SK-N-MC (cell line): ENCODE data around the gene CTNNA3.

Source experiments
- EZH2 ChIP-seq: fragments of 200-600 bp; sonication (generic); IDR thresholded peaks from one replicate; pipeline ENCODE4 v1.6.1; 2017; ENCODE audit warnings: antibody characterized with exemption
- FOXP2 ChIP-seq: optimal IDR thresholded peaks from 2 replicates; pipeline ENCODE3; 2011; ENCODE audit warnings: mild to moderate bottlenecking, moderate library complexity; ENCODE audit not compliant: insufficient read depth; ENCODE audit errors: extremely low read length, control extremely low read depth
- POLR2AphosphoS5 ChIP-seq: IDR thresholded peaks from 2 replicates; pipeline ENCODE4 v1.6.1; 2012; ENCODE audit warnings: mild to moderate bottlenecking, low read depth, low read length, borderline replicate concordance

GRCh38 chr10:67079126-67079525 lies 616.9 kb downstream of the CTNNA3 start:
- TF ChIP-seq EZH2 (no peak), POLR2AphosphoS5 (no peak), FOXP2 (no peak)
